SU-DHL-6 (cell line): ENCODE results near the gene SERINC3.

Experiments used
- CTCF ChIP-seq: fragments of 200-600 bp; sonication (generic); IDR thresholded peaks from one replicate; pipeline ENCODE4 v1.5.1; 2017; ENCODE audit warnings: antibody characterized with exemption, mild to moderate bottlenecking, low read length, moderate library complexity; ENCODE audit not compliant: insufficient read depth, poor library complexity, severe bottlenecking
- EZH2phosphoT487 ChIP-seq: fragments of 200-600 bp; sonication (generic), shearing (Covaris generic); conservative IDR thresholded peaks from 2 replicates; pipeline ENCODE4 v1.6.1; 2018; ENCODE audit warnings: mild to moderate bottlenecking, antibody characterized with exemption, low read length, moderate library complexity, mixed read lengths

GRCh38 chr20:44479643-44480042 lies 42.2 kb downstream of the SERINC3 start:
- TF ChIP-seq CTCF (no peak), EZH2phosphoT487 (no peak)
